ENCODE results near the gene C3orf49. TPM values are rescaled to one million over a fixed set of nuclear protein-coding genes. Genes with fewer than 3 reads are reported as not detected.

The C3orf49 gene, protein sequence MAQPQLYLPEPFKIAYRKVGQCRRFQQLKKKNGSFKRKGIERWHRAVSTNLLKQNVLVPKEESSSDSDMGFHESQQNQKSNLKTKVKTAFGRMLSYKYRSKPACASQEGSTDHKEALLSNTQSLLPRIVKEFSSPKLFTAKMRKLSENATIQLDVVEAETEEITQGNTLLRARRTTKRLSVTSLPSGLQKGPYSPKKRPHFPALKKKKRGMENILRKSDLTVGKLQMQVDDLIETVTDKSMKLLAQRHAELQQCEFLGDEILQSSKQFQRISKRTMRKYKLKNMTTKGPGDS
- total RNA-seq (not detected), polyA plus RNA-seq (ENCODE audit: insufficient read length in 6 of 6) (1 to 10 TPM in 3 of 6 donors, under 1 TPM in 3; 0.66 to 1.3 (median 1.0) TPM)
- long read RNA-seq, donor 1, result 0 reads
- long read RNA-seq, donor 2, partial matches to known transcripts, result 136 of 214 reads
- long read RNA-seq, donor 2, other reads (novel, unspliced or antisense), result 78 of 214 reads
- long read RNA-seq, donor 3, result 0 reads
- long read RNA-seq, donor 4, result 0 reads
- long read RNA-seq, donor 5, partial matches to known transcripts, result 128 of 203 reads
- long read RNA-seq, donor 5, other reads (novel, unspliced or antisense), result 75 of 203 reads
- long read RNA-seq, donor 6, result 0 reads
- long read RNA-seq, donor 7, partial matches to known transcripts, result 71 of 76 reads
- long read RNA-seq, donor 7, other reads (novel, unspliced or antisense), result 5 of 76 reads
- long read RNA-seq, donor 8, partial matches to known transcripts, result 72 of 143 reads
- long read RNA-seq, donor 8, other reads (novel, unspliced or antisense), result 71 of 143 reads
- long read RNA-seq, donor 9, result 0 reads
- long read RNA-seq, donor 10, result 0 reads
- long read RNA-seq, donor 11, result 0 reads
- long read RNA-seq, donor 12, result 0 reads

DNA sequence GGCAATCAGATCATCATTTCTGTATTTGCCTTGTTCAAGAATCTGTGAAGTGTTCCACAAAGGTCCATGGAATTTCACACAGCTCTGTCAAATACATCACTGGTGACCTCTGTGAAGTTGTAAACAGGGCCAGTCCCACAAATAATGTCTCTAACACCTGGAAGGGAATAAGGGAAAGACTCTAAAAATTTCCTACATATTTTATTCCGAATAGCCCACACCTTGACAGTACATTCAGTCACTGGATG lies at the start of gene C3orf49:
C3orf49 (plus strand) TSS at position 149 of the 248 bp plus-strand sequence. CDS start 173 bp downstream, outside the sequence.
- Histone ChIP-seq H3K36me3 (no peaks in the 10 kb centered on the region), H3K4me3 (no peak within 1 kb of the TSS), H3K27me3 (no peaks in the 10 kb centered on the region), H3K9me3 (no peaks in the 10 kb centered on the region), H3K4me1 (peaks cover 0 to 4% of the 10 kb centered on the region in 2 donors), H3K27ac (no peak within 1 kb of the TSS)
- no peak for ATAC-seq
- no peak for DNase-seq
- no peak for TF ChIP-seq CTCF (IDR thresholded peaks at IDR 0.05)
- intact Hi-C loops (cut with DNase I), result loop anchor here in 1 of 2 donors (5.0 kb wide), 1 partner anchor 467 kb away; no protein-coding TSS in a partner anchor

DNA sequence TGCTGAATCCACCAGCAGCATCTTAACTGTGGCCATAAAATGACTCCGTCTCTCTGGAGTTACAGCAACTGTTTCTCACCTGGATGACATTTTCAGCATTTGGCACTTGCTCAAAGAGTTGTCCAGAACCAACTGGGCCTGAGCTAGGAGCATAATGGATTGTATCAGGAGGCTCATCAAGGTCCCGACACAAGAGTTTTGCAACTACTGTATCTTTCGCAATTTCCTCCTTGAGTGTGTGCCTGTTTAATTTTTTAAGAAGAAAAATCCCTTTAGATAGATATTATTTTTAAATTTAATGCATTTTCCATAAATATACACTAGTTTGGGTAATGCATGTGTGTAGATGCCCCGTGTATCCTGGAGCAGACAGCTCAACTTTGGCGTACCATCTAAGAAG lies 44.3 kb upstream of the C3orf49 start:
- no peaks in the 10 kb centered on the region for H3K27me3 ChIP-seq
- peaks cover 0 to 7% of the 10 kb centered on the region in 2 donors for H3K4me1 ChIP-seq
- H3K27ac ChIP-seq, result no peak overlapping the region
- no peak for TF ChIP-seq CTCF (IDR thresholded peaks at IDR 0.05)
- intact Hi-C loops (cut with DNase I), result no loop called here
- ATAC-seq (no peak), DNase-seq (no peak)
- H3K36me3 ChIP-seq, result no peaks in the 10 kb centered on the region
- H3K9me3 ChIP-seq, result no peaks in the 10 kb centered on the region
- no peak overlapping the region for H3K4me3 ChIP-seq

DNA sequence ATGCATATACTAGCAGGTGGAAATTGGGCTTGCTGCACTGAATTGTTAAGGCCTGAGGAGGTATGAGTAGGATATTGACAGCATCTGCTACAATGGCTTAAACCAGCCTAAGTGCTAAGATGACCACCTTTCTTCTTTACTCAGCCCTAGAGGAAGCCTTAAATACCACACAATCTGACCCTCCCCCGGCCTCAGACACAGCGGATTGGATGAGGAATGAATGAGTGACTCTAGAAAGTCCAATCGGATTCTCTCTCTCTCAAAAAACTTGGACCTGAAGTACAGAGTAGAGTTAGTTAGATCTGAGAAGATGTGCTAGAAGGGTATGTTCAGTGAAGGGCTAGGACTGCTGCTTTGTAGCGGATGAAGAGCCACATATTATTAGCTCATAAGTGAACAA lies 39.9 kb upstream of the C3orf49 start:
- Histone ChIP-seq H3K4me1 (peaks cover 0 to 7% of the 10 kb centered on the region in 2 donors), H3K36me3 (no peaks in the 10 kb centered on the region), H3K27me3 (no peaks in the 10 kb centered on the region), H3K27ac (no peak overlapping the region), H3K9me3 (no peaks in the 10 kb centered on the region), H3K4me3 (no peak overlapping the region)
- no peak for ATAC-seq
- TF ChIP-seq CTCF (IDR thresholded peaks at IDR 0.05), result no peak
- intact Hi-C loops (cut with DNase I), result no loop called here
- no peak for DNase-seq

- intact Hi-C loops (cut with DNase I), result no loop called here
- no peak for TF ChIP-seq CTCF (IDR thresholded peaks at IDR 0.05)
- no peaks in the 10 kb centered on the region for H3K9me3 ChIP-seq
- no peak overlapping the region for H3K4me3 ChIP-seq
- ATAC-seq (peak; percentile 41), DNase-seq (peak in 1 of 4 donors; percentile 10)
- no peak overlapping the region for H3K27ac ChIP-seq
- H3K27me3 ChIP-seq, result no peaks in the 10 kb centered on the region
- no peaks in the 10 kb centered on the region for H3K36me3 ChIP-seq
- no peaks in the 10 kb centered on the region for H3K4me1 ChIP-seq
These were observed 27.1 kb upstream of the C3orf49 start for GRCh38 chr3:63791974-63792373.

- Histone ChIP-seq H3K27me3 (no peaks in the 10 kb centered on the region), H3K4me1 (no peaks in the 10 kb centered on the region), H3K36me3 (no peaks in the 10 kb centered on the region), H3K9me3 (no peaks in the 10 kb centered on the region), H3K27ac (no peak overlapping the region), H3K4me3 (no peak overlapping the region)
- DNase-seq, result no peak
- intact Hi-C loops (cut with DNase I), result no loop called here
- no peak for ATAC-seq
- no peak for TF ChIP-seq CTCF (IDR thresholded peaks at IDR 0.05)
These were observed 23.7 kb upstream of the C3orf49 start for GRCh38 chr3:63795438-63795837.
